ENCODE results near the gene GGN.
A peak's percentile ranks its signal among the peaks of the same experiment; 100 is the strongest.

The GGN gene

GRCh38 chr19:38389101-38389925 is 1.5 kb upstream of the GGN start:
- in situ Hi-C loops (cut with MboI; ENCODE audit: low sequenced_read_pairs, unreplicated experiment): no loop called here
- no peak for TF ChIP-seq CTCF (IDR thresholded peaks at IDR 0.05; ENCODE audit: borderline replicate concordance, control extremely low read depth, extremely low read depth, insufficient read depth, missing control alignments)
- peak; percentile 37 for DNase-seq (ENCODE audit: low spot score)

GRCh38 chr19:38388349-38389100 is 691 bp upstream of the GGN start, which contains the start of gene SPRED3:
Gene SPRED3, plus strand, starts transcription at chr19:38388697. Its CDS starts 1,606 bp downstream, at chr19:38390303.
- DNase-seq (ENCODE audit: low spot score): peak; percentile 42
- in situ Hi-C loops (cut with MboI; ENCODE audit: low sequenced_read_pairs, unreplicated experiment): no loop called here

GRCh38 chr19:38386971-38387549 is 774 bp downstream of the GGN start:
- DNase-seq (ENCODE audit: low spot score): no peak
- no peak for TF ChIP-seq CTCF (IDR thresholded peaks at IDR 0.05; ENCODE audit: borderline replicate concordance, control extremely low read depth, extremely low read depth, insufficient read depth, missing control alignments)

More at GRCh38 chr19:38388349-38389100, 691 bp upstream of the GGN start, which contains the start of gene SPRED3:
- no peak for TF ChIP-seq CTCF (IDR thresholded peaks at IDR 0.05; ENCODE audit: borderline replicate concordance, control extremely low read depth, extremely low read depth, insufficient read depth, missing control alignments)

GRCh38 chr19:38386300-38386970 is 1.4 kb downstream of the GGN start:
- in situ Hi-C loops (cut with MboI; ENCODE audit: low sequenced_read_pairs, unreplicated experiment): no loop called here
- TF ChIP-seq CTCF (IDR thresholded peaks at IDR 0.05; ENCODE audit: borderline replicate concordance, control extremely low read depth, extremely low read depth, insufficient read depth, missing control alignments): no peak
- no peak for DNase-seq (ENCODE audit: low spot score)

More at GRCh38 chr19:38386971-38387549, 774 bp downstream of the GGN start:
- in situ Hi-C loops (cut with MboI; ENCODE audit: low sequenced_read_pairs, unreplicated experiment): no loop called here

GRCh38 chr19:38385804-38386257 is 2.0 kb downstream of the GGN start:
- peak; percentile 46 for DNase-seq (ENCODE audit: low spot score)
- in situ Hi-C loops (cut with MboI; ENCODE audit: low sequenced_read_pairs, unreplicated experiment): no loop called here
- TF ChIP-seq CTCF (IDR thresholded peaks at IDR 0.05; ENCODE audit: borderline replicate concordance, control extremely low read depth, extremely low read depth, insufficient read depth, missing control alignments): no peak
